ENCODE data around the gene PLCB1.

The PLCB1 gene

GRCh38 chr20:8389381-8390036 is 257.4 kb downstream of the PLCB1 start:
- H3K9me3 Mint-ChIP-seq: no peaks in the 10 kb centered on the region
- no peaks in the 10 kb centered on the region for H3K36me3 Mint-ChIP-seq (ENCODE audit: low read depth)
- H3K4me3 Mint-ChIP-seq: no peak overlapping the region
- peaks cover 20% of the 10 kb centered on the region for H3K4me1 Mint-ChIP-seq (ENCODE audit: low read depth)
- H3K27me3 Mint-ChIP-seq: peaks cover 3% of the 10 kb centered on the region
- H3K27ac Mint-ChIP-seq: no peak overlapping the region

GRCh38 chr20:8390037-8390433 is 258.0 kb downstream of the PLCB1 start:
- Mint-ChIP-seq H3K4me3 (no peak overlapping the region), H3K36me3 (ENCODE audit: low read depth) (no peaks in the 10 kb centered on the region), H3K4me1 (ENCODE audit: low read depth) (peaks cover 23% of the 10 kb centered on the region), H3K27me3 (peaks cover 3% of the 10 kb centered on the region), H3K27ac (no peak overlapping the region), H3K9me3 (no peaks in the 10 kb centered on the region)

GRCh38 chr20:8390500-8390899 is 258.4 kb downstream of the PLCB1 start:
- H3K27ac Mint-ChIP-seq: no peak overlapping the region
- peaks cover 23% of the 10 kb centered on the region for H3K4me1 Mint-ChIP-seq (ENCODE audit: low read depth)
- no peaks in the 10 kb centered on the region for H3K9me3 Mint-ChIP-seq
- H3K27me3 Mint-ChIP-seq: peaks cover 3% of the 10 kb centered on the region
- H3K4me3 Mint-ChIP-seq: no peak overlapping the region
- no peaks in the 10 kb centered on the region for H3K36me3 Mint-ChIP-seq (ENCODE audit: low read depth)

GRCh38 chr20:8393381-8393780 is 261.3 kb downstream of the PLCB1 start:
- H3K27ac Mint-ChIP-seq: no peak overlapping the region
- no peaks in the 10 kb centered on the region for H3K36me3 Mint-ChIP-seq (ENCODE audit: low read depth)
- peaks cover 3% of the 10 kb centered on the region for H3K27me3 Mint-ChIP-seq
- no peak overlapping the region for H3K4me3 Mint-ChIP-seq
- peaks cover 11% of the 10 kb centered on the region for H3K4me1 Mint-ChIP-seq (ENCODE audit: low read depth)
- H3K9me3 Mint-ChIP-seq: no peaks in the 10 kb centered on the region

- Mint-ChIP-seq H3K4me3 (no peak overlapping the region), H3K9me3 (no peaks in the 10 kb centered on the region), H3K27ac (peak overlapping the region; percentile 38), H3K27me3 (peaks cover 3% of the 10 kb centered on the region), H3K36me3 (ENCODE audit: low read depth) (no peaks in the 10 kb centered on the region), H3K4me1 (ENCODE audit: low read depth) (peaks cover 16% of the 10 kb centered on the region)
These were observed 262.4 kb downstream of the PLCB1 start for GRCh38 chr20:8394308-8394945.

- peaks cover 3% of the 10 kb centered on the region for H3K27me3 Mint-ChIP-seq
- H3K9me3 Mint-ChIP-seq: no peaks in the 10 kb centered on the region
- H3K4me1 Mint-ChIP-seq (ENCODE audit: low read depth): peaks cover 28% of the 10 kb centered on the region
- H3K36me3 Mint-ChIP-seq (ENCODE audit: low read depth): no peaks in the 10 kb centered on the region
- no peak overlapping the region for H3K27ac Mint-ChIP-seq
- no peak overlapping the region for H3K4me3 Mint-ChIP-seq
These were observed 263.9 kb downstream of the PLCB1 start for GRCh38 chr20:8395956-8396355.

- H3K27ac Mint-ChIP-seq: no peak overlapping the region
- H3K9me3 Mint-ChIP-seq: no peaks in the 10 kb centered on the region
- no peaks in the 10 kb centered on the region for H3K27me3 Mint-ChIP-seq
- H3K36me3 Mint-ChIP-seq (ENCODE audit: low read depth): no peaks in the 10 kb centered on the region
- H3K4me3 Mint-ChIP-seq: no peak overlapping the region
- H3K4me1 Mint-ChIP-seq (ENCODE audit: low read depth): peaks cover 28% of the 10 kb centered on the region
These were observed 266.4 kb downstream of the PLCB1 start for GRCh38 chr20:8398263-8399051.

GRCh38 chr20:8399947-8400346 is 267.9 kb downstream of the PLCB1 start:
- Mint-ChIP-seq H3K27ac (no peak overlapping the region), H3K36me3 (ENCODE audit: low read depth) (no peaks in the 10 kb centered on the region), H3K4me1 (ENCODE audit: low read depth) (peaks cover 17% of the 10 kb centered on the region), H3K9me3 (no peaks in the 10 kb centered on the region), H3K4me3 (peak overlapping the region; percentile 17), H3K27me3 (no peaks in the 10 kb centered on the region)

GRCh38 chr20:8400486-8400885 is 268.4 kb downstream of the PLCB1 start:
- Mint-ChIP-seq H3K4me3 (no peak overlapping the region), H3K4me1 (ENCODE audit: low read depth) (peaks cover 17% of the 10 kb centered on the region), H3K27me3 (no peaks in the 10 kb centered on the region), H3K36me3 (ENCODE audit: low read depth) (no peaks in the 10 kb centered on the region), H3K27ac (no peak overlapping the region), H3K9me3 (no peaks in the 10 kb centered on the region)

- Mint-ChIP-seq H3K9me3 (no peaks in the 10 kb centered on the region), H3K36me3 (ENCODE audit: low read depth) (no peaks in the 10 kb centered on the region), H3K4me1 (ENCODE audit: low read depth) (peaks cover 17% of the 10 kb centered on the region), H3K27ac (no peak overlapping the region), H3K4me3 (no peak overlapping the region), H3K27me3 (no peaks in the 10 kb centered on the region)
These were observed 269.5 kb downstream of the PLCB1 start for GRCh38 chr20:8401556-8401955.

- Mint-ChIP-seq H3K4me3 (no peak overlapping the region), H3K27ac (no peak overlapping the region), H3K27me3 (no peaks in the 10 kb centered on the region), H3K4me1 (ENCODE audit: low read depth) (peaks cover 17% of the 10 kb centered on the region), H3K36me3 (ENCODE audit: low read depth) (no peaks in the 10 kb centered on the region), H3K9me3 (no peaks in the 10 kb centered on the region)
These were observed 270.7 kb downstream of the PLCB1 start for GRCh38 chr20:8402798-8403197.

- Mint-ChIP-seq H3K27me3 (no peaks in the 10 kb centered on the region), H3K4me1 (ENCODE audit: low read depth) (peaks cover 5% of the 10 kb centered on the region), H3K9me3 (no peaks in the 10 kb centered on the region), H3K27ac (no peak overlapping the region), H3K36me3 (ENCODE audit: low read depth) (no peaks in the 10 kb centered on the region), H3K4me3 (no peak overlapping the region)
These were observed 273.0 kb downstream of the PLCB1 start for GRCh38 chr20:8404912-8405635.

- H3K27ac Mint-ChIP-seq: no peak overlapping the region
- no peaks in the 10 kb centered on the region for H3K27me3 Mint-ChIP-seq
- H3K9me3 Mint-ChIP-seq: no peaks in the 10 kb centered on the region
- H3K4me3 Mint-ChIP-seq: no peak overlapping the region
- no peaks in the 10 kb centered on the region for H3K36me3 Mint-ChIP-seq (ENCODE audit: low read depth)
- no peaks in the 10 kb centered on the region for H3K4me1 Mint-ChIP-seq (ENCODE audit: low read depth)
These were observed 274.3 kb downstream of the PLCB1 start for GRCh38 chr20:8406391-8406790.

- H3K9me3 Mint-ChIP-seq: no peaks in the 10 kb centered on the region
- no peak overlapping the region for H3K27ac Mint-ChIP-seq
- H3K27me3 Mint-ChIP-seq: no peaks in the 10 kb centered on the region
- H3K36me3 Mint-ChIP-seq (ENCODE audit: low read depth): no peaks in the 10 kb centered on the region
- H3K4me3 Mint-ChIP-seq: no peak overlapping the region
- H3K4me1 Mint-ChIP-seq (ENCODE audit: low read depth): no peaks in the 10 kb centered on the region
These were observed 276.7 kb downstream of the PLCB1 start for GRCh38 chr20:8408587-8409307.

All from stimulated activated naive CD8-positive, alpha-beta T cell treated with anti-CD3 and anti-CD28 coated beads, Interleukin-15, Interleukin-2, amounts not matched to agents 100 ng/mL and 50 ng/mL, for 24 hours (primary cell).